ENCODE results near the gene PLEKHG3.
A peak's percentile ranks its signal among the peaks of the same experiment; 100 is the strongest.

Gene PLEKHG3

DNA sequence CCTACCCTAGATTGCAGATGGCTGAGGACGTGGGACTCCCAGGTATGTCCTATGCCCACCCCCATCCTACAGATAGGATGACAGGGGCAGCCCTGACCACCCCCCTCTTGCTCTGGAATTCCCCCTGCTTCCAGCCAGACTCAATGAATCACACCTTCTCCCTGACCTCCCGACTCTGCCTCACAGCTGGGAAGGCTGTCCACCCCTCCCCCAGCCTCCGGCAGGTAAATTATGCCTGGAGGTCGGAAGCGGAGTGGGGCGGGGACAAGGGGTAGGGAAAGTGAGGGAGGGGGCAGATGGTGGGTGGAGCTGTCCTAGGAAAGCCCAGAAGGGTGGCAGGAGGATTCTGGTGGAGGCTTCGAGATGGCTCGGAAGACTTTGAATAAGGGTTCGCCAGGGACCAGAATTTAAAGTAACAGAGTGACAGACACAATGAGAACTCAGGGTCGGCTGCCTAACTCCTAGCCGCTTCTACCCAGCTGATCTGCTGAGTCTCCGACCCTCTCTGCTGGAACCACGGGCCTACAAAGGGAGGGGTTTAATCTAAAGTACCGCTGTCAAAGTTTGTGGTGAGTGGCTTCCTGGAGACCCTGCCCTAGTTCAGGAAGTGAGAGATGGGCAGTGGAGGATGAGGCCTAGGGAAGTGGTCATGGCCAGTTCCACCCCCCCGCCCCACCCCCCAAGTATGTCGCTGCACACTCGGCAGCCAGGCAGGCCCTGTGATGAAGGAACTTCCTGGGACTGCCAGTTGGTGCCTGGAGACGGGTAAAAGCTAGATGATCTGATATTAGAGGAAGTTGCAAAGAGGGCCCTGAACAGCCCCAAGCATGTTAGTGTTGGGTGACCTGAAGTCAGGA, 4.2 kb downstream of the PLEKHG3 start:
- FAIRE-seq = no peak

DNA sequence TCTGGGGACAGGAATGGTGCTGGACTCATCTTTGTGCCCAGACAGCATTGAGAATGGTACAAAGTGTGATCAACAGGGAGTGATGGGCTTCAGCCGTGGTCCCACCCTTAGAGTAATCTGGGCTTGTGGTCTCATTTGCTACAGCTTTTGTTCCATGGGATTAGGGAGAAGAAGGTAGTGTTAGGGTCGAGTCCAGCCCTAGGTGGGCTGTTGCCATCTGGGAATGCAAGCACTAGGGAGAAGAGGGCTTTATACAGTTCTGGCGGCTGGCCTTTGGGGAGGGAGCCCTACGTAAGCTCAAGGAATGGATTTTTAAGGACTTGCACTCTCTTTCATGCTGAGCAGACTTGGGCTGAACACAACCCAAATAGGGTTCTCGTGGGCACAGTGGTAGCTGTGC, 4.9 kb downstream of the PLEKHG3 start:
- FAIRE-seq = no peak

DNA sequence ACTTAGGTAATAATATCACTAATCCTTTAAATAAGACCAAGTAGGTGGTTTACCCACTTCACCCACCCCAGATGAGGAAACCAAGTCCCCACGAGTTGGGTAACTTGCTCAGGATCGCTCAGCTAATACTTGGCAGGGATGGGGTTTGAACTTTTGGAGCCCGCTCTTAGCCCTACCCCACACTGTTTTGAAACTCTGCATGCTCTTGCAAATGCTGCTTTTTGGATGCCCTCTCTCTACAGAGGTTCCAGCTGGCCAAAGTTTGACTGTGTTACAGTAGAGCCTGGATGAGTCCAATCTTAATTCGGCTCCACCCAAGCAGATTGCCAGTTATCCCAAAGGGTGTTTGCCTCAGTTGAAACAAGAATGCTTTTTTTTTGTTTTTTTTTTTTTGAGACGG, 6.8 kb downstream of the PLEKHG3 start:
- FAIRE-seq = no peak

DNA sequence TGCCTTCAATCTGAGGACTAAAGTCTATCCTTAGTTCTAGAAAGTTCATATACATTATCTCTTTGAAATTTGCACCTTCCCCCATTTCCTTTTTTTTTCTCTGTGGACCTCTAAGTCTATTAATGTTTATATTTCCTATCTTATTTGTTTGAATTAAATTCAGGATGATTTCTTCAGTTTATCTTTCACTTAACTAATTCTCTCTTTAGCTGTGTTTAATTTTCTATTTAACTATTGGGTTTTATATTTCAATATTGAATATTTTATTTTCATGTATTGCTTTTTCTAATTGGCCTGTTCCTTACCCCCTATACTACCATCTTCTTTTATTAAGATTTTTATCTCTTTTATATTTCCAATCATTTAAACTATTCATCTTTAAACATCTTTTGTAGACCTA, 9.5 kb downstream of the PLEKHG3 start:
- peak; percentile 60 for FAIRE-seq

DNA sequence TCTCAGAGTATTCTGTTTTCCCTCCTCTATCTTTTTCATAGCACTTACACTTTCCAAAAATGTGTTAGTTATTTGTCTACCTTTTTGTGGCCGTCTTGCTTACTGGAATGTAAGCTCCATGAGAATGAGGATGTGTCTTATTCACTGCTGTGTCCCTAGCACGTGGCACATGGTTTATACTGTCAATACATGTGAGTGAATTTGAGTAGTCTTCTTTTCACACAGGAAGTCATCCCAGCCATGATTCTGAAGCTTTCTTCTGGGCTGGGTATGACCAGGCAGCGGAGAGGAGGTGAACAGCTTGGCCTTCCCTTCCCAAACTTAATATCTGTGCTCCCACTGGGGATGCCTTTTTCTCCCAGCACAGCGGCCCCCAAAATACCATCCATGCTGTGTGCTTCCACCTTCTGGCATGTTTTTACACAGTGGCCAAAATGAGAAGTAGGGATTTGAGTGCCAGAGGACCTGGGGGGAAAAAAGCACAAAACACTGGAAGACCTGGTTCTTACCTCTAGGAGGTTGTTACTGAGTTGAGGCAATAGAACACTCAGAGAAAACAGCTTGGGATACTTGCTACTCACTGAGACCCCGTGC, 10.3 kb downstream of the PLEKHG3 start:
- no peak for FAIRE-seq

DNA sequence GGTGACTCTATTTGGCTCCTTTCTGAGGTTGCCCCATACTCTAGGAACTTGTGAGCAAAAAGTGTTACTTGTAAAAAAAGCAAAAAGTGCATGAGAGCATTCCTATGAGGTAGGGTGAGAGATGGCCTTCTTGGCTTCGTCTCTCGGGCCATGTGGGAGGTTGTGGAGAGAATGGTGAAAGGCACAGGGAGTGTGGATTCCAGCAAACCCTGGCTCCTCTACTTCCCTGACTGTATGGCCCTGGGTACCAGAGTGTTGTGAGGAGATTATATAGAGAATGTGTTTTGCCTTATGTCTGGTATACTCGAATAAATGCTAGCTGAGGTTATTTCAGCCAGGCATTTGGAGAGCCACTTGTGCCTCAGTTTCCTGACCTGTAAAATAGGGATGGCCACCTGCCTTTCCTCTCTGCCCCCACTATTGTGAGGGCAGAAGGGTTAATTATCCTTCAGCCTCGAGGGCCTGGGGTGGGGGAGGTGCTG, 11.0 kb downstream of the PLEKHG3 start:
- FAIRE-seq = no peak

DNA sequence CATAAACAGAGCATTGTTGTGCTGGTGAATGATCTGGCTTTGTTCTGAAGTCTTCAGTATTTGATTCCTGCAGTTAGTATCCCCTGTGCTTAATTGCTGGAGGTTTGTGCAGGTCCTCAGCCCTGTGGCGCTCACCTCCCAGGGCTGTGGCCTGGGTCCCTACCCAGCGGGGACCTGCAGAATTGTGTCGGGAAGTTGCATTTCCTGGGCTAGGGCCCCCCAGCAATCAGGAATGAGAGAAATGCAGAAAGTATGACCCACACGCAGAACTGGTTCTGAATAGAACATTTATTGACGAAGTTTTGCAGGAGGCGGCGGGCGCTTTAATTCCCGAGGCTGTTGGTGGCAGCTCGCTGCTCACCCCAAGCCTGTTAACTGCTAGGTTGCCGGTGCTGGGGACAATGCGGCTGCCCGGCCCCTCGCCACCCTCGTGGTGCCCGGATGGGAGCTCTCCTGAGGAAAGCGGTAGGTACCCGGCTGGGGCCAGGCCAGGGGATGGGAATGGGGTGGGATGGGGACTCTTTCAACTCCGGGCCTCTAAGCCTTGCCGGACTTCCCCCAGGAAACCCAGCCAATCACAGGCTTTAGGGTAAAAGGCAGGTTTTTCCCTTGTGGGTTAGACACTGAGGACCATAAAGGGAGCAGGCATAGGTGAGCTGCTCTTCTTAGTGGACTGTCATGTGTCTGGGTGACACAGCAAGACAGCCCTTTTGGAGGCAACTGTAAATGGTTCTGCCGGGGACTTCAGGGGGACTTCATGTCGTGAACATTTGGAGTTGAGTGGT, 11.6 kb downstream of the PLEKHG3 start:
- no peak for FAIRE-seq

DNA sequence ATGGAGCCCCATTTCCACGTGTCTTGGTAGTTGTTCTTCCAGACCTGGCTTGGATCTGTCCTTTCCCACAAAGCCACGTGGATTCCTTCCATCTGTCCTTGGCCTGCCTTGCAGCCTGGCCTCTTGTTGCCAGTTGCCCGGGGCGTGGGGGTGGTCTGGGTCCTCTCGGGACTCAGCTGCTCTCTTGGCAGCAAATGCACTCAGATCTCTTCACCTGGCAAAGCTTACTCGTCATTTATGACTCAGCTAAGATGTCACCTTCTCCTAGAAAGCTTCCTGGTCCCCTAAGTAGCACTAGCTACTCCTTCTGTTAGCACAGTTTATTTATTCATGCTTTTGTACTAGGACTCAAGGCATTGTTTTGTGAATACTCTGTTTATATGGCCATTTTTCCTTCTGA, 13.6 kb downstream of the PLEKHG3 start:
- FAIRE-seq = peak; percentile 61

DNA sequence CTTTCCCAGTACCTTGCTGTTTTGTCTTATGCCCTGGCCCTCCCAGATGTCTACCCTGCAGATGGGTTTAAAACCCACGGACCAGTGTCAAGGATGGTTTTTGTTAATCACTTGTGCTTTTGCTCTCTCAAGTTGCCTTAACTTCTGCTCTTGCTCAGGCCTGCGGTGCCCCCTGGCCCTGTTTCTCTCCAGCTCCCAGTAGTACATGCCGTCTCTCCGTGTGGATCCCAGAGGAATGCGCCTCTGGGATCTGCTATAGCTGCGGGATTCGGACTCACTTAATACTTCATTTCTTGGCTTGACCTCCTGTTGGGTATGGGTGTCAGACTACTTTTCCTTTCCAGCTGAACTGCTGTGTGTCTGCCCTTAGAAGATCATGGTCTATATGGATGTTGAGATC, 14.5 kb downstream of the PLEKHG3 start:
- no peak for FAIRE-seq

DNA sequence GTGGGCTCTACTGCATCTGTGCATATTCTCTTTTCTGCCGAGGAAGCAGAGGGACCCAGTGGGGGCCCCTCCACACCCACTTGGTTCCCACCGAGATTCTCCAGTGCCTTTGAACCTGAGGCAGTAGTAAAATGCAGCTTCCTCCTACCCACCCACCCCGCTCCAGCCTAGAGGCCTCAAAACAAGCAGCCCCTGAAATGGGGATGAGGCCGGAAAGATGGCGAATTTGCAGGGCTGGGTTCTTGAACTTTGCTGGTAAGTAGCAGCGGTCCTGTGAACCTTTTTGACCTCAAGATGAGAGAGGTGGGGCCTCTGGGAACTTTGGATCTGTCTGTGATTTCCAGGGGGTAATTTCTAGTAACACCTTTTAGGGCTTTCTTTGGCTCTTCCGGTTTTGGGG, 15.4 kb downstream of the PLEKHG3 start:
- FAIRE-seq = no peak

DNA sequence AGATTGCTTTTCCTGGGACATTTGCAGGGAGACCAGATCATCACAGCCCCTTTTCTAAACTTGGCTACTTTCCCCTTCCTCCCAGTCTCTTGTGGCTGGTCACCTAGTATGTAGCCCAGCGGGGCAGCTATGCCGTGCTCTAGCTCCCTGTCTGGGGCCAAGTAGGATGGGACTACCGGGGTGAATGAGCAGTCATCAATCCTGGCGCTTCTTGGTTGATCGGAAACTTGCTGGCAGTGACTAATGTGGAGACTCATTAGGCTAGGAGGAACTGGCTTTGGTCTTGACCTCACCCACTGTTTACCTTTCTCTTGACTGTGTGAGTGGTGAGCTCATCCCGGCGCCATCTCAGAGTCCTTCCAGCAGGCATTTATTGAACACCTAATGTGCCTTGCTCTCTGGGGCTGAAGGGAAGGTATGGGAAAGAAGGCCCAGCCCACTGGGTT, 15.9 kb downstream of the PLEKHG3 start:
- FAIRE-seq = peak; percentile 64

DNA sequence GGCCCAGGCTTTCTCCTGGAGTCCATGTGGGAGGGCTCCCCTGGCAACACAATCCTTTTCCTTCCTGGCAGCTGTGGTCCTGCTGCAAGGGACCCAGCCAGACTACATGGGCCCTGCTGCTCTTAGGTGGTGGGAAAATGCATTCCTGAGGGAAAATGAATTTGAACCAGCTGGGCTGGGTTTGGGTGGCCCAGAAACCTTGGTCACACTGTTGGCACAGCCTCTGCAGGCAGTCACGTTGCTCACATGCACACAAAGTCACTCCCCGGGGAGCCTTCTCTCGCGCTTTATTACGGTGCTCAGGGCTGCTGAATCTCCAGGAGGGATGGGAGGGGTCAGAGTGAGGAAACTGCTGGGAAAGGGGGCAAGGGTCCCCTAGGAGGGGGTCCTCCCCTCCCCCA, 17.2 kb downstream of the PLEKHG3 start:
- no peak for FAIRE-seq

DNA sequence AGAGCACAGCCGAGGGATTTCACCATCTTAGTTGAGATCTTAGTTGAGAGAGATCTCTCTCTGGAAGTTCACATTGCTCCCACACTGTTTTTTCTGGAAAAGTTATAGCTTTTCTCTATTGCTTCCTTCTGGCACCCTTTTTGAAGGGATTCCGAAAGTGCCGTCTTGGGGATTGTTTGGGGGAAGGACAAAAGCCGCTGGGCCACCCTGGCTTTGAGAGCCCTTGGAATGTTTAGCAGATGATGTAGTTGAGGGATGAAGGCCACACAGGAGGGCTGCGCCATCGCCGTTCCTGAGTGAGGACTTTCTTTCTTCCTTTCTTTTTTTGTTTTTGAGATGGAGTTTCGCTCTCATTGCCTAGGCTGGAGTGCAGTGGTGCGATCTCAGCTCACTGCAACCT, 17.7 kb downstream of the PLEKHG3 start:
- FAIRE-seq = no peak

DNA sequence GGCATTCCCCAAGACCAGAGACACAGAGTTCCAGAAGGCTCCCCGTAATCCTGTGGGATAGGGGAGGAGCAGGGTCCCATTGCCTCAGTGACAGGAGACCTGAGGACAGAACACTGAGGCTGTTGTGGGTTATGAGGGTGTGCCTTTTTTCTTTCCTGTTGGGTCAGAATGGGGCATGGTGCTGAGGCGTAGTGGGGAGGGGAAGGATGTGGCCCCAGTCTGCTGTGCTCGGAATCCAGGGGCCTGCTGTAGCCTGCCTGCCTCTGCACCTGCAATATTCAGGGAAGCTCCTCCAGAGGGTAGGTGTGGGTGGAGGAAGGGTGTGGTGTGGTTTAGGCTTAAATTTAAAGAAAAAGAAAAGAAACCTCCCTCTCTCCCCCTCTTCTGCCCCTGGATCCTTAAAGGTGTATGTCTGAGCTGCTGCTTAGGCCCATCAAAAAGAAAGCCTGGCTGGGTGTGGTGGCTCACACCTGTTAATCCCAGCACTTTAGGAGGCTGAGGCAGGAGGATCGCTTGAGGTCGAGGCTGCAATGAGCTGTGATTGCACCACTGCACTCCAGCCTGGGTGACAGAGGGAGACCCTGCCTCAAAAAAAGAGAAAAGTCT, 18.7 kb downstream of the PLEKHG3 start:
- no peak for FAIRE-seq

DNA sequence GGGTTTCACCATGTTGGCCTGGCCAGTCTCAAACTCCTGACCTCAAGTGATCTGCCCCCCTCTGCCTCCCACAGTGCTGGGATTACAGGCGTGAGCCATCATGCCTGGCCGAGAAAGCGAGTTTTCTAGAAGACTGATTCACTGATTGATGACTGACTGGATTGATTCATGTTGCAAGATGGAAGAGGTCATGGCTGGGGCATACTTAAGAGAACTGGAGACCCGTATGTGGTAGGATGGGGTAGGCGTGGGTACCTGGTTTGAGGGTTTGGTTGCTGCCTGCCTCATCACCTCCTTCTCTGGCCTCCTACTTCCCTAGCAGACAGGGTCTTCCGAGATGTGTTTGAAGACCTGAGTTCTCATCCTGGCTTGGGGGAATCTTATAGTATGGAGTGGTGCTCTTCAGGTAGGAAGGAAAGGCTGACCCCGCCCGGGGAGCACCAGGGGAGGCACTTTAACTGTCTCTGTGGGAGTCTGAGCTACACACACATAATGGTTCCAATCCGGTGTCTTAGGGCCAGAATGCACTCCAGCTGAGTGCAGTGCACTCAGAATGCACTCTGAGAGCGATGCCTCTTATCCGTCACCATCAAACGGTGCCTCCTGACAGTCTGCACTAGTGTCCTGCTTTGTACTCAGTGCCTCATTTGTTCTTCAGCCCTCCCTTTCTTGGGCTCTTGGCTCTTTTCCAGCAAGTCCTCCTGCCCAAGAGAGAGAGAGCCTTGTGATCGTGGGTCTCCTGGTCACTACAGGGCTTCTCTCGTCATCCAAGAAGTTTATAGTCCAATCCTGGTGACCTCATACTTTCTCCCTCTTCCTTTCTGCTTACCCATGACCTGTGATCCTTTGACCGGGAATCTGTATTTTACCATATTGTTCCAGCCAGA, 19.7 kb downstream of the PLEKHG3 start:
- FAIRE-seq = no peak

DNA sequence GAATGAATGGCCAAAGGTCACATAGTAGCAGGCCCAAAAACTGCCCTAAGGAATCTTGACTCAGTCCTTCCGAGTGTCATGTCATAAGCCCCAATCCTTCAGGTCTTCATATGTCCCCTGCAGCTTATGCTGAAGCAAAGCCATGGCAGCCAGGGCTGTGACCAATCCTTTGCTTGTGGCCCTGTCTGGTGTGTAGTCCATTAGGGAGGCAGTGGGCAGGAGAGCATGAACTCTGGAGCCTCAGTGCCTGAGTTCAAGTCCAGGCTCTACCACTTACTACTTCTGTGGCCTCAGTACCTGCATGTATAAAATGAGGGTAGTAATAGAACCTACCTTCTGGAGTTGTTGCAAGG, 20.3 kb downstream of the PLEKHG3 start:
- FAIRE-seq = no peak

DNA sequence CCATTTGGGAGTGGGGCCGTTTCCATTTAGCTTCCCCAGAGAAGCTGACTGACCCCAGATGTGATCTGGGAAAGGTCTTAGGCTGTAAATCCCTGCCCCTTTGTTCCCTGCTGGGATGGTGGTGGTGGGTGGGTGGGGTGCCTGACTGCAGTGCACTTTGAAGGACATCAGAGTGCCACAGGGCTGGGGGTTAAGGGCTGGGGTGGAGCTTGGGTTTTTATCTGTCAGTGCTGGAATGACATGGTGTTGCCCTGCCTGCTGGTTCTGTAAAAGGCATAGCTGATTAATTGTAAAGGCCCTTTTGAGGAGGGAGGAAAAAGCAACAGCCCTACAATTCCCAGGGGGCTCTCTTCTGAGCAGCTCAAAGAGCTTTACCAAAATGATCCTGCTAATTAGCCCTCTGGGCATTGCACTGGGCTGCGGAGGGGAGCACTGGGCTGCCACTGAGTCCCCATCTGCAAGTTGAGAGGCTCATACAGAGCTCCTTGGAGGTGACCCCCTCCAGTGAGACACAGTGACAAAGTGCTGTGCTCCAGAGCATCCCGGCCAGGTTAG, 21.1 kb downstream of the PLEKHG3 start:
- FAIRE-seq = no peak

DNA sequence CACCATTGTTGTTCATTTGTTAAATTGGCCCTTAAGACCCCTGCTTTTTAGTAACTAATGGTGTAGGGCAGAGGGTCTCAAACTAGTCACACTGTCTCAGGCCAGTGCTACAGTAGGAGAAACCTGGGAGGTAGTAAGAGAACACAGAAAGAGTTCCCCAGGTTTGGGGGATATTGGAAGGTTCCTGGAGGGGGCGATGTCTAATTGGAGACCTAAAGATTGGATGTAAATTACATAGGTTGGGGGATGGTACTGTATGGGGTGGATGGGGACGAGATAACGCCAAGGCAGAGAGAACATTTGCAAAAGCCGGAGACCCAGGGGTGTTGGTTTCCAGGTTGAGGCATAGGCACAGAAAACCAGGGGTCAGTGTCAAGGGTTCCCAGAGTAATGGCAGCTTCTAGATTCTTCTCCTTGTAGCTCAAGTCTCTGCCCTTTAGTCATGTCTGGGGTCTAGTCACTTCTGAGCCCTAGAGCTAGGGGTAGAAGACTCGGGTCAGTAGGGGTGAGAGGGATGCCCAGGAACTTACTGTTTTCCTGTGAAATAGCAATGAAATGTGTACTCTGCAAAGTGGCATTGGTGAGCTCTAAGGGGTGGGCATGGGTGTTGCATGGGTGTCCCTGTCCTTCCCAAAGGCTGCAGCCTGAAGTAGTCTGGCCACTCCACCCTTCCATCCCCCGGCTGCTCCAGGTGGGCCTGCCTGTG, 21.8 kb downstream of the PLEKHG3 start:
- no peak for FAIRE-seq

DNA sequence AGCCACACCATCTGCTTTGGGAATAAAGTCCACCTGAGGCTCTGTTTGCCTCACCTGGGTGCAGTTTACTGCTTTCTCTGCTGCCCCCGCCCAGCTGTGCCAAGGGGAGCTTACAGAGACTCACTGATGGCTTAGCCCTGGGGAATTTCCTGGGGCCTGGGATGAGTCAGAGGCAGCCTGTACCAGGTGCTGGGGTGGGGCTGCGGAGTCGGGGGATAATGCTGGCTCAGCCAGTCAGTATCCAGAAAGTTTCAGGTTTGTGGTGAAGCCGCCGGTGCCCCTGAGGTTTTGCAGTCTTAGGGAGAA, 22.3 kb downstream of the PLEKHG3 start:
- FAIRE-seq = peak; percentile 89

DNA sequence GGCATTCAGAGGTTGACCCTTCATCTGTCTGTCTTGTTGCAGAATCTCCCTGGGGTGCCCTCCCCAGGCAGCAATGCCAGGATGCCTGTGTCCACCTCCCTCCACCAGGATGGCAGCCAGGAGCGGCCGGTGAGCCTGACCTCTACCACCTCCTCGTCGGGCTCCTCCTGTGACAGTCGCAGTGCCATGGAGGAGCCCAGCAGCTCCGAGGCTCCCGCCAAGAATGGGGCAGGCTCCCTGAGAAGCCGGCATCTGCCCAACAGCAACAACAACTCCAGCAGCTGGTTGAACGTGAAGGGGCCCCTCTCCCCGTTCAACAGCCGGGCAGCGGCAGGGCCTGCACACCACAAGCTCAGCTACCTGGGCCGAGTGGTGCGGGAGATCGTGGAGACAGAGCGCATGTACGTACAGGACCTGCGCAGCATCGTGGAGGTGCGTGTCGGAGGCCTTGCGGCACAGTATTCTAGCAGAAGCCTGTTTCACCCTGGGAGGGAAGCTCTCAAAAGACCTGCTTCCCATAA, 23.4 kb downstream of the PLEKHG3 start:
- FAIRE-seq = no peak

DNA sequence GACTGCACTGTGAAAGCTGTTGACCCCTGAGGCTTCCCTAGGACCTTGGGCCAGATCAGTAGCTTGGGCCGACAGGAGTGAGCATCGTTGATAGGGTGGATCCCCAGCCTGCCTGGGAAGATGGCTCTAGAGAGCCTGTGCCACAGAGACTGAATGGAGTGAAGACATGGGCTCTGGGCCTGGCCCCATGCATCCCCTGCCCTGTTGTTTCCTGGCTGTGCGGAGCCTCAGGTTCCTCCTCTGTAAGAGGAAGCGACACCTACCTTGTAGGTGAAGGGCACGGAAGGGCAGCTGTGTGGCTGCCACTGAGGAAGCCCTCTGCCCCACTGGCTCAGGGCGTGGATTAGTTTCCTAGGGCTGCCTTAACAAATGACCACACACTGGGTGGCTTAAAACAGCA, 23.9 kb downstream of the PLEKHG3 start:
- FAIRE-seq = no peak

All from islet of Langerhans (tissue), 1 donor.